Left cardiac atrium (tissue), 4 donors: Measurements from ENCODE around the gene UHRF1. TPM values are rescaled to one million over a fixed set of nuclear protein-coding genes. Genes with fewer than 3 reads are reported as not detected.
"Not testable (repeated sequence)": the region's sequence is repeated elsewhere in the genome, so short reads cannot be mapped to it uniquely, and the experiment has no call there.

ENCODE experiments used
- ATAC-seq, 2 donors: fragments of 200-7000 bp; cut with Tn5 transposase; one replicate each; pipeline ENCODE4 v1.9.1; 2020; ENCODE audit warnings: mild to moderate bottlenecking in 2 of 2, moderate library complexity in 2 of 2
- DNase-seq: peaks from one replicate; pipeline ENCODE4 v3.0.0-alpha.2; 2020
- intact Hi-C, 2 donors: fragments of 100-400 bp; cut with DNase I; formaldehyde crosslinking; loops; one replicate each; pipeline versions ENCODE4 v1.14.1 to v1.15.1; 2022 to 2023
- long read RNA-seq: library from polyadenylated mRNA; unstranded; transcript quantifications from one replicate; pipeline ENCODE4 v2.0.0, GENCODE V29; 2021
- total RNA-seq, 2 donors: library from RNA; stranded (reverse); fragmentation: NEBNext Ultra II Directional; extraction: Animal tissue kit (Norgen Biotek cat#: 25700); gene quantifications; one replicate each; pipeline ENCODE4 v1.2.1, GENCODE V29; 2021
- donor health status: DM: no; HTN: yes; CAD: no.
- donor health status: DM: no; HTN: yes; CAD: no; lungs with severe emphysema.
- donor health status: DM: yes; HTN: yes; CAD: no.
- donor health status: Dilated cardiomyopathy.

Gene UHRF1
- total RNA-seq, result 1 to 10 TPM; 1.2 to 3.6 TPM
- long read RNA-seq, result 0 reads

DNA sequence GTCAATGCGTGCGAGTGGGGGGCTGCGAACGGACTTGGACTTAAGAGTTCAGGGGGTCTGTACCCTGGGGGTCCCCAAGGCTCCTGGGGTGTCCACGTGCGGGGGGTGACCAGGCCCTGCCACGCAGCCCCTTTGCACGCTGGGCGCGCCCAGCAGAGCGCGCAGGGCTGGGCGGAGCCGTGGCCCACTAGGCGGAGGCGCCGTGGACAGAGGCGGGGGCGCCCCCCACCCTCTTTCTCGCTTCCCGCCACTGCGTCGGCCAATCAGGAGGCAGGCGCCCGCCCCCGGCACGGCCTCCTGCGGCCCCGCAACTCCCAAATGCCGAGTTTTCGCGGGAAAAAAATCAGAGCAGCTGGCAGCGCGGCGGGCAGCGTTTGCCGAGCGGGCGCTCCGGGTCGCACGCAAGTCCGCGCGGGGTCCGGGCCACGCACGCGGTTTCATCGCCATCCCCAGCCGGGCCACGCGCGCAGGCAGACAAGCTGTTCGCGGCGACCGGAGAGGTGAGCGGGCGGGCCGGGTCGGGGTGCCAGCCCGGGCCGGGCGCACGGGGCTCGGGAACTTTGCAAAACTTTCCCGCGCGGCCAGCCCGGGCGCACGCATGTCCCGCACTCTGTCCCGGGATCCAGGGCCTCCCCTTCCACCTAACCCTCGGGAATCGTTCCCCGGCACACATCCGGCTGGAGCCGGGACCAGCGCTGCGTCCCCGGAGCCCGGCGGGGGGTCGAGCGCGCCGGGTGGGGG is at the start of gene UHRF1:
TSS of gene UHRF1 (plus strand) at position 346 of the 741 bp plus-strand sequence. CDS start 1,385 bp downstream, outside the sequence.
- DNase-seq (no peak), ATAC-seq (no peak)

GRCh38 chr19:4859697-4860096 is 49.6 kb upstream of the UHRF1 start:
- ATAC-seq (no peak), DNase-seq (no peak)
- intact Hi-C loops, result no loop called here

More for the DNA sequence above, at the start of gene UHRF1:
- intact Hi-C loops, result no loop called here

DNA sequence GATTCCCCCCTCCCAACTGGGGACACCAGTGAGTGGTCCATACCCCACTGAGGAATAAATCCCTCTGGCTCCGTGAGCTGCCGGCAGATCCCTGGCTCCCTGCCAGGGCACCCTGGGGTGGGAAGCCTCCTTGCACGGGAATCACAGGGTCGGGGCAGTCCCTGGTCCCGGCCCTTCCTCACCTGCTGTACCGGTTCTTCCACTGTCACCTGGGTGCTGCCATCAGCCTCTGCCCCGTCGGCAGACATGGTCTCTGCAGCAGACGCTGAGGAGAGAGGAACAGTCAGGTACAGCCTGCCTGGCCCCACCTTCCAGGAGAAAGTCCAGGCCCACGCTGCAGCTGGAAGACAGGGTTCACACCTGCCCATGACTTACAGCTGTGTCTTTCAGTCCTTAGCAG is 48.2 kb upstream of the UHRF1 start:
- ATAC-seq (peak in 1 of 2 donors; percentile 19), DNase-seq (no peak)
- intact Hi-C loops, result no loop called here

DNA sequence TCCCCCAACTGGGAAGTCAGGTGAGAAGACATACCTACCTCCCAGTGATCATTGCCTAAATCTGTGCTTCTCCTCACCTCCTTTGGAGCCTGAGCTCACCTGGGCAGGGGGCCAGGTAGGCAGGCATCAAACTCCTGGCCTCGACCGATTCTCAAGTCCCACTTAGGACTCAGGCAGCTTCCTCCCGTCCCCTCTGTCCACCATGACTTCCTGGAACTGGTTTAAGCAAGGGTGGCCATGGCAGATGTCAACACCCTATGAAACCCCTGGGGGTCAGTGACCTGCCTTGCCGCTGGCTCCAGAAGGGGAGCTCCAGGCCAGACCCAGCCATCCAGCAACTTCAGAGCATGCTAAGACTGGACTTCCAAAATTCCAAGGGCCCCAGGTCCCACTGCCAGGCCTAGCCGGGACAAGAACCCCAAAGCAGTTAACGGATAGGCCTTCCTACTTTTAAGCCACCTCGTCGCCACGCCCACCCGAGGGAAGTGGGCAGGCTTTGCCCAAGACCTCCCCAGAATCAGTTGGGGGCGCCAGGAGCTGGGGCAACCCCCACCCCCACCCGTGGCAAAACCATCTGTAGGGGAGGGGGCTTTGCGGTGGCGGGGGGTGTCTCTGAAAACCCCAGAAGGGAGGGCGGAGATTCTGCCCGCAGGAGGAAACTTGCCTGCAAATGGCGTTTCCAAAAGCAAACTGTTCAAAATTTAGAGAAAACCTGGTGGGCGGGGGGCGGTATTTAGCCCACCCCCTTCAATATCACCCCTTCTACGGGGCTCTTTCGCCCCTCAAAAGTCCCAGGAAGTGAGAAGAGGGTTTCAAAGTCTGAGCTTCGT is 42.5 kb upstream of the UHRF1 start:
- DNase-seq (peak; percentile 75), ATAC-seq (peak; percentile 35 to 46)
- intact Hi-C loops, result no loop called here

- ATAC-seq (peak; percentile 98), DNase-seq (peak; percentile 98)
- intact Hi-C loops, result no loop called here
Measured at GRCh38 chr19:4867534-4868285, 41.6 kb upstream of the UHRF1 start, which contains the start of gene PLIN3. TSS of gene PLIN3 (minus strand) at chr19:4867667. CDS start at chr19:4861394, 6,273 bp downstream.

GRCh38 chr19:4868286-4868834 is 40.9 kb upstream of the UHRF1 start:
- intact Hi-C loops, result no loop called here

GRCh38 chr19:4870025-4870700 is 39.1 kb upstream of the UHRF1 start:
- ATAC-seq, result peak in 1 of 2 donors; percentile 63
- intact Hi-C loops, result loop anchor here in 1 of 2 donors (5.0 kb wide), 1 partner anchor 162 kb away; no protein-coding TSS in a partner anchor
- DNase-seq, result peak; percentile 68

More at GRCh38 chr19:4868286-4868834, 40.9 kb upstream of the UHRF1 start:
- ATAC-seq, result no peak
- no peak for DNase-seq

DNA sequence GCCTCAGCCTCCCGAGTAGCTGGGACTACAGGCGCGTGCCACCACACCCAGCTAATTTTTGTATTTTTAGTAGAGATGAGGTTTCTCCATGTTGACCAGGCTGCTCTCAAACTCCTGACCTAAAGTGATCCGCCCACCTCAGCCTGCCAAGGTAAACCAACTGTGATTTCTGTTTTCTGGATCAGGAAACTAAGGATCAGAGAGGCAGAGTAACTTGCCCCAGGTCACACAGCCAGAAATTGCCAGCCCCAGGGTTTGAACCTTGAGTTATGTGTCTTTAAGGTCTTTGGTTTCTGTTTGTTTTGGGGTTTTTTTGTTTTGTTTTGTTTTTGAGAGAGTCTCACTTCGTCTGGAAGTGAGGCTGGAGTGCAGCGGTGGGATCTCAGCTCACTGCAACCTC is 37.6 kb upstream of the UHRF1 start:
- no peak for ATAC-seq
- intact Hi-C loops, result loop anchor here (2.0 to 5.0 kb wide), 3 partner anchors 39 to 161 kb away; no protein-coding TSS in a partner anchor
- no peak for DNase-seq

DNA sequence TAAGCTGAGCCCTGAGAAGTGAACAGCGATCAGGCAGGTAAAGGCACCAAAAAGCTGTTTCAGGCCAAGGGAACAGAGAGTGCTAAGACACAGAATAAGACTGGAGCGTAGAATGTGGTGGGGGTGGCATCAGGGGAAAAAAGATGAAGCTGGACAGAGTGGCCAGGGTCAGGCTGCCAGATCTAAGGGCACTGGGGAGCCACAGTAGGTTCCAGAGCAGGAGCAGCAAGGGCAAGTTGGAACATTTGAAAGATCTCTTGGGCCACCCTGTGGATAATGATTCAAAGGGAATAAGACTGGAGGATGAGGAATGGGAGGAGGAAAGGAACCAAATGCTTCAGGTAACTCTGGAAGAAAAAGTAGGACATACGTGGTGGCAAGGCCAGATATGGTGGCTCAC is 35.4 kb upstream of the UHRF1 start:
- intact Hi-C loops, result loop anchor here (2.0 to 5.0 kb wide), 3 partner anchors 37 to 158 kb away; no protein-coding TSS in a partner anchor
- ATAC-seq, result no peak

GRCh38 chr19:4877753-4878490 is 31.4 kb upstream of the UHRF1 start:
- DNase-seq, result peak; percentile 23
- intact Hi-C loops, result no loop called here
- ATAC-seq, result peak; percentile 63 to 82

More for the DNA sequence above, 35.4 kb upstream of the UHRF1 start:
- no peak for DNase-seq

GRCh38 chr19:4878491-4878968 is 30.8 kb upstream of the UHRF1 start:
- intact Hi-C loops, result no loop called here
- DNase-seq (no peak), ATAC-seq (peak in 1 of 2 donors; percentile 70)

DNA sequence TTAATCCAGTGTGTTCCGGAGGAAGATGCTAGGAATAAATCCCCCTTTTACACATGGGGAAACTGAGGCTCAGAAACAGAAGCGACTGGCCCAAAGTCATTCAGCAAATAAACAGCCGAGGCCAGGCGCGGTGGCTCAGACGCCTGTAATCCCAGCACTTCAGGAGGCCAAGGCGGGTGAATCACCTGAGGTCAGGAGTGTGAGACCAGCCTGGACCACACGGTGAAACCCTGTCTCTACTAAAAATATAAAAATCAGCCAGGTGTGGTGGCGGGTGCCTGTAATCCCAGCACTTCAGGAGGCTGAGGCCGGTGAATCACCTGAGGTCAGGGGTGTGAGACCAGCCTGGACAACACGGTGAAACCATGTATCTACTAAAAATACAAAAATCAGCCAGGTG is 30.3 kb upstream of the UHRF1 start:
- intact Hi-C loops, result no loop called here
- ATAC-seq, result no peak

DNA sequence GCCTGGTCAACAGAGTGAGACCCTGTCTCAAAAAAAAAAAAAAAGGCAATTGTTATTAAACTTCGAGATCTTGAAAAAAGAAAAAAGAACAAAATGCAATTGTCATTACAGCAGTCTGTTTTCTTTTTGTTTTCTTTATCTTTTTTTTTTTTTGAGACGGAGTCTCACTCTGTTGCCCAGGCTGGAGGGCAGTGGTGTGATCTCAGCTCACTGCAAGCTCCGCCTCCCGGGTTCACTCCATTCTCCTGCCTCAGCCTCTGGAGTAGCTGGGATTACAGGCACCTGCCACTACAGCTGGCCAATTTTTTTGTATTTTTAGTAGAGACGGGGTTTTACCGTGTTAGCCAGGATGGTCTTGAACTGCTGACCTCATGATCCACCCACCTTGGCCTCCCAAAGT is 26.4 kb upstream of the UHRF1 start:
- intact Hi-C loops, ATAC-seq, DNase-seq: not testable (repeated sequence)

More for the DNA sequence above, 30.3 kb upstream of the UHRF1 start:
- DNase-seq, result no peak

DNA sequence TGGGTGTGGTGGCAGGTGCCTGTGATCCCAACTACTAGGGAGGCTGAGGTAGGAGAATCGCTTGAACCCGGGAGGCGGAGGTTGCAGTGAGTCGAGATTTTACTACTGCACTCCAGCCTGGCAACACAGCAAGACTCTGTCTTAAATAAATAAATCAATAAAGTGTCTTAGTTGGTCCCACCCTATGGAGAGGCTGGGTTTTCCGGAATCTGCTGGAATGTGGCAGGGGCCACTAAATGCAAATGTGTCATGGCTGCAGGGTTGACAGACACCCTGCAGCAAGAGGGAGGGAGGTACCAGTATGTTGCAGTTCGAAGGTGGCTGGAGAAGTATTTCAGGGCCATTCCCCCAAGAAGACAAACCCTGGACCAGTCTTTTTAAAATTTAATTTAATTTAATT is 24.3 kb upstream of the UHRF1 start:
- DNase-seq, intact Hi-C loops, ATAC-seq: not testable (repeated sequence)

DNA sequence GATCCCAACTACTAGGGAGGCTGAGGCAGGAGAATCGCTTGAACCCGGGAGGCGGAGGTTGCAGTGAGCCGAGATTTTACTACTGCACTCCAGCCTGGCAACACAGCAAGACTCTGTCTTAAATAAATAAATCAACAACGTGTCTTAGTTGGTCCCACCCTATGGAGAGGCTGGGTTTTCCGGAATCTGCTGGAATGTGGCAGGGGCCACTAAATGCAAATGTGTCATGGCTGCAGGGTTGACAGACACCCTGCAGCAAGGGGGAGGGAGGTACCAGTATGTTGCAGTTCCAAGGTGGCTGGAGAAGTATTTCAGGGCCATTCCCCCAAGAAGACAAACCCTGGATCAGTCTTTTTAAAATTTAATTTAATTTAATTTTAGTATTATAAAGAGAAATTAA is 21.5 kb upstream of the UHRF1 start:
- intact Hi-C loops, DNase-seq, ATAC-seq: not testable (repeated sequence)

- ATAC-seq (no peak), DNase-seq (no peak)
- intact Hi-C loops, result no loop called here
Measured at GRCh38 chr19:4889034-4889815, 20.1 kb upstream of the UHRF1 start.

- no peak for DNase-seq
- intact Hi-C loops, result no loop called here
- ATAC-seq, result peak; percentile 23 to 46
Measured at GRCh38 chr19:4891066-4891465, 18.2 kb upstream of the UHRF1 start.
